HepG2 (cell line): ENCODE measurements around the gene ACYP2. TPM values are rescaled to one million over a fixed set of nuclear protein-coding genes. Genes with fewer than 3 reads are reported as not detected.
A peak's percentile ranks its signal among the peaks of the same experiment; 100 is the strongest.
"Not testable (repeated sequence)": the region's sequence is repeated elsewhere in the genome, so short reads cannot be mapped to it uniquely, and the experiment has no call there.

Source experiments
- ATAC-seq: fragments of 200-7000 bp; cut with Tn5 transposase; 3 replicates; pipeline ENCODE4 v1.9.1; 2020; ENCODE audit warnings: mild to moderate bottlenecking, moderate library complexity
- BruUV-seq: library from RNA; stranded (reverse); fragments of 400-500 nt; replicated peaks from 2 replicates; lab custom pipeline; 2021; lab: Mats Ljungman, UMichigan
- CTCF ChIA-PET: fragments of 300-600 bp; formaldehyde crosslinking; extraction: SDS; loops from one replicate; lab custom pipeline; 2021; ENCODE audit warnings: low total read pairs, inconsistent platforms, low intra/inter-chr PET ratio; lab: Yijun Ruan, JAX
- POLR2A ChIA-PET: fragments of 350-600 bp; sonication (Branson Sonifier 250); formaldehyde crosslinking; loops from one replicate; lab custom pipeline; 2020; ENCODE audit warnings: antibody characterized with exemption, inconsistent platforms; lab: Yijun Ruan, JAX
- DNase-seq: peaks from one replicate; pipeline ENCODE4 v3.0.0-alpha.2; 2015; ENCODE audit warnings: low spot score
- FAIRE-seq: peaks from 3 replicates; lab custom pipeline; 2011; peaks lifted over from hg19 to GRCh38; lab: Jason Lieb, UNC
- H2AFZ ChIP-seq: one replicate; pipeline ENCODE4 v1.6.1; 2011; ENCODE audit warnings: low read length, inconsistent platforms
- H3K27ac ChIP-seq: fragments of 300-600 bp; 3 replicates; pipeline ENCODE4 v1.8.0; 2011; ENCODE audit warnings: mixed run types, mild to moderate bottlenecking, mixed read lengths, low read length, inconsistent platforms; ENCODE audit not compliant: insufficient read depth; ENCODE audit errors: extremely low read length
- H3K27me3 ChIP-seq, 2 experiments: fragments of 200-600 bp in 1 of 2; 2 replicates in 1 of 2; 3 replicates in 1 of 2; pipeline versions ENCODE4 v1.6.0 to v1.8.0; 2011; ENCODE audit warnings: low read length in 2 of 2, mild to moderate bottlenecking in 2 of 2, moderate library complexity in 2 of 2, inconsistent platforms in 1 of 2; ENCODE audit not compliant: insufficient read depth in 2 of 2, control insufficient read depth in 1 of 2
- H3K36me3 ChIP-seq, 2 experiments: fragments of 200-600 bp in 1 of 2; replicated peaks in 1 of 2; 2 replicates in 1 of 2; 3 replicates in 1 of 2; pipeline versions ENCODE4 v1.5.1 to v1.8.0; 2011; ENCODE audit warnings: low read length in 2 of 2, inconsistent platforms in 1 of 2; ENCODE audit not compliant: insufficient read depth in 2 of 2, control insufficient read depth in 1 of 2
- H3K4me1 ChIP-seq: 2 replicates; pipeline ENCODE4 v1.5.1; 2012; ENCODE audit warnings: low read length, inconsistent platforms; ENCODE audit not compliant: insufficient read depth
- H3K4me2 ChIP-seq: 2 replicates; pipeline ENCODE4 v1.6.0; 2011; ENCODE audit warnings: low read depth, low read length, inconsistent platforms
- H3K4me3 ChIP-seq, 3 experiments: fragments of 200-600 bp in 1 of 3; sonication (generic), shearing (Covaris generic) in 1 of 3; replicated peaks in 1 of 3; 2 replicates each; pipeline ENCODE4 v1.5.1; 2011 to 2016; ENCODE audit warnings: low read length in 3 of 3, inconsistent platforms in 2 of 3, low read depth in 2 of 3, mild to moderate bottlenecking in 2 of 3, control low read depth in 1 of 3, mixed read lengths in 1 of 3; ENCODE audit not compliant: insufficient read depth in 1 of 3
- H3K79me2 ChIP-seq: one replicate; pipeline ENCODE4 v1.6.1; 2011; ENCODE audit warnings: low read length, inconsistent platforms; ENCODE audit not compliant: insufficient read depth
- H3K9ac ChIP-seq: 2 replicates; pipeline ENCODE4 v1.6.0; 2011; ENCODE audit warnings: mild to moderate bottlenecking, low read depth, low read length, inconsistent platforms; ENCODE audit not compliant: insufficient read depth
- H3K9me3 ChIP-seq: 2 replicates; pipeline ENCODE4 v1.5.1; 2012; ENCODE audit warnings: mild to moderate bottlenecking, low read length
- H4K20me1 ChIP-seq: 2 replicates; pipeline ENCODE4 v1.6.0; 2011; ENCODE audit warnings: inconsistent platforms, mild to moderate bottlenecking, low read length, moderate library complexity; ENCODE audit not compliant: insufficient read depth
- MEIS1 ChIP-seq: sonication (generic); formaldehyde crosslinking; IDR thresholded peaks from 2 replicates; pipeline ENCODE4 v1.9.0; 2021; ENCODE audit warnings: mild to moderate bottlenecking, missing genetic modification reagents, moderate library complexity, borderline replicate concordance
- ZNF431 ChIP-seq: sonication (generic); formaldehyde crosslinking; IDR thresholded peaks from 2 replicates; pipeline ENCODE4 v1.9.0; 2022; ENCODE audit warnings: missing genetic modification reagents, low read depth, mild to moderate bottlenecking, borderline replicate concordance
- ZNF724P ChIP-seq: sonication (generic); formaldehyde crosslinking; IDR thresholded peaks from 2 replicates; pipeline ENCODE4 v1.8.0; 2022; ENCODE audit warnings: missing genetic modification reagents, borderline replicate concordance
- WGBS: methylation state at CpG from one replicate; pipeline ENCODE4 v1.1.6; 2017; ENCODE audit warnings: low lambda C conversion rate; 5-methylcytosine and 5-hydroxymethylcytosine counted together
- in situ Hi-C: cut with HindIII; loops from 2 replicates; pipeline ENCODE4 v1.10.0; 2017; ENCODE audit warnings: low pct_unique_long_range_greater_than_20kb; ENCODE audit not compliant: extremely low pct_ligation_motif_present
- intact Hi-C: fragments of 100-400 bp; cut with micrococcal nuclease; formaldehyde crosslinking; loops from one replicate; pipeline ENCODE4 v1.10.0; 2022; ENCODE audit not compliant: unreplicated experiment
- polyA plus RNA-seq, 8 experiments: library from polyadenylated mRNA; depleted of rRNA in 3 of 8; stranded (reverse) in 7 of 8; unstranded in 1 of 8; fragments of >200 nt; fragmentation: Illumina TruSeq in 4 of 8; extraction: Trizol in 4 of 8; gene quantifications; 2 replicates each; pipeline versions ENCODE4 v1.2.1 to v1.2.3, GENCODE V29; 2011 to 2016; ENCODE audit warnings: low read depth in 4 of 8, missing spikeins in 1 of 8, mixed read lengths in 1 of 8; ENCODE audit not compliant: insufficient read depth in 1 of 8
- total RNA-seq, 5 experiments: library from RNA; depleted of rRNA; stranded (reverse); fragments of >200 nt; fragmentation: Illumina TruSeq; extraction: Trizol; gene quantifications; 2 replicates each; pipeline ENCODE4 v1.2.3, GENCODE V29; 2016; ENCODE audit warnings: low read depth in 1 of 5
- TF ChIP-seq, protein P1 (sequence below): sonication (generic); formaldehyde crosslinking; IDR thresholded peaks from 2 replicates; pipeline ENCODE4 v1.4.0; 2020; ENCODE audit warnings: mild to moderate bottlenecking, low read depth, missing genetic modification reagents

The ACYP2 gene
- total and polyA plus RNA-seq, 2 of the 13 experiments (the other 11 are each of a cell fraction or from before 2014, with no cell fraction given): 12.3 to 12.7 TPM

- no peak for FAIRE-seq
- BruUV-seq: no TSS peak
- DNase-seq: no peak
- Histone ChIP-seq H4K20me1 (no peaks in the 10 kb centered on the region), H3K9me3 (peaks cover 21% of the 10 kb centered on the region), H3K27ac (no peak overlapping the region), H3K27me3 (no peaks in the 10 kb centered on the region; a peak in 1 of 5 replicates), H3K4me1 (peaks cover 7% of the 10 kb centered on the region; the same call in 1 of the 2 replicates), H3K36me3 (no peaks in the 10 kb centered on the region), H3K4me2 (no peak overlapping the region), H3K9ac (no peak overlapping the region), H2AFZ (no peak overlapping the region), H3K4me3 (no peak overlapping the region), H3K79me2 (no peaks in the 10 kb centered on the region)
- in situ Hi-C loops (no loop called here), intact Hi-C loops (loop anchor here (10.0 kb wide), 1 partner anchor 116 kb away; no protein-coding TSS in a partner anchor)
- ATAC-seq: no peak
- ChIA-PET POLR2A (no interaction called here), CTCF (no interaction called here)
- TF ChIP-seq MEIS1 (CRISPR knock-in tag): no peak
- TF ChIP-seq ZNF724P: no peak
- TF ChIP-seq, protein P1, sequence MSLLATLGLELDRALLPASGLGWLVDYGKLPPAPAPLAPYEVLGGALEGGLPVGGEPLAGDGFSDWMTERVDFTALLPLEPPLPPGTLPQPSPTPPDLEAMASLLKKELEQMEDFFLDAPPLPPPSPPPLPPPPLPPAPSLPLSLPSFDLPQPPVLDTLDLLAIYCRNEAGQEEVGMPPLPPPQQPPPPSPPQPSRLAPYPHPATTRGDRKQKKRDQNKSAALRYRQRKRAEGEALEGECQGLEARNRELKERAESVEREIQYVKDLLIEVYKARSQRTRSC (CRISPR knock-in tag): no peak
- WGBS: 3% methylated on average over 2 of the region's 2 CpGs
These were observed 205.6 kb downstream of the ACYP2 start for GRCh38 chr2:54321047-54321446.

GRCh38 chr2:54324517-54324916 lies 209.1 kb downstream of the ACYP2 start:
- H3K27ac ChIP-seq, H2AFZ ChIP-seq, CTCF ChIA-PET, BruUV-seq, DNase-seq, H3K4me3 ChIP-seq, in situ Hi-C loops, H3K36me3 ChIP-seq, H4K20me1 ChIP-seq, FAIRE-seq, H3K9ac ChIP-seq, POLR2A ChIA-PET, ATAC-seq, H3K4me2 ChIP-seq, H3K27me3 ChIP-seq, H3K79me2 ChIP-seq: not testable (repeated sequence)
- WGBS: 14% methylated on average over 2 of the region's 2 CpGs
- peak; percentile 48; the same call in 1 of the 2 replicates for TF ChIP-seq ZNF431
- Histone ChIP-seq H3K4me1 (peaks cover 14% of the 10 kb centered on the region), H3K9me3 (peaks cover 24% of the 10 kb centered on the region)
- intact Hi-C loops: loop anchor here (10.0 kb wide), 1 partner anchor 120 kb away; no protein-coding TSS in a partner anchor
